Testis (tissue), 3 donors: ENCODE measurements around the gene GUCA1A. TPM values are rescaled to one million over a fixed set of nuclear protein-coding genes. Genes with fewer than 3 reads are reported as not detected.

Experiments
- polyA plus RNA-seq: library from polyadenylated mRNA; stranded (reverse); fragments of 350-450 nt; fragmentation: Illumina TruSeq; extraction: RNeasy Lipid Tissue Mini Kit (QIAGEN cat#74804); gene quantifications from one replicate; pipeline ENCODE4 v1.2.3, GENCODE V29; 2014; ENCODE audit warnings: low read depth, low replicate concordance; ENCODE audit not compliant: insufficient read depth
- total RNA-seq, 2 donors: library from RNA; depleted of rRNA; stranded (reverse); fragments of >200 nt; gene quantifications; one replicate each; pipeline ENCODE4 v1.2.3, GENCODE V29; 2016

The GUCA1A gene
- total and polyA plus RNA-seq, 3 donors from 2014 or later: 6.7 to 47.0 (median 44.2) TPM

Other genes with a start within 250 kb of the GUCA1A start
- gene CCND3, start 231.6 kb upstream of the GUCA1A start, total RNA-seq: 10 to 100 TPM; 27.9 to 32.9 TPM
- gene CCND3, start 231.6 kb upstream of the GUCA1A start, polyA plus RNA-seq: 21.2 TPM
- 10 to 100 TPM; 29.7 to 51.3 TPM for gene TAF8, start 122.8 kb upstream of the GUCA1A start, total RNA-seq
- gene TAF8, start 122.8 kb upstream of the GUCA1A start, polyA plus RNA-seq: 20.8 TPM
- 1 to 10 TPM; 1.1 to 1.3 TPM for gene C6orf132, start 30.7 kb upstream of the GUCA1A start, total RNA-seq
- 2.0 TPM for gene C6orf132, start 30.7 kb upstream of the GUCA1A start, polyA plus RNA-seq
- 1 to 10 TPM; 3.0 to 3.7 TPM for gene GUCA1B, start 21.6 kb downstream of the GUCA1A start, total RNA-seq
- 2.8 TPM for gene GUCA1B, start 21.6 kb downstream of the GUCA1A start, polyA plus RNA-seq
- gene MRPS10, start 44.5 kb downstream of the GUCA1A start, total RNA-seq: 10 to 100 TPM; 35.8 to 42.0 TPM
- gene MRPS10, start 44.5 kb downstream of the GUCA1A start, polyA plus RNA-seq: 33.9 TPM